Measurements from ENCODE around the gene OR5B2. TPM values are rescaled to one million over a fixed set of nuclear protein-coding genes. Genes with fewer than 3 reads are reported as not detected.
"Not testable (repeated sequence)": the region's sequence is repeated elsewhere in the genome, so short reads cannot be mapped to it uniquely, and the experiment has no call there.

The OR5B2 gene
- not detected in 2 replicates for polyA plus RNA-seq (2014; cell fraction: cytosol; rRNA removed)
- not detected in 2 replicates for polyA plus RNA-seq (2014; cell fraction: nucleus; rRNA removed)

- no peak for DNase-seq (ENCODE audit: low spot score)
Measured at GRCh38 chr11:58428021-58428420, at the start of gene OR5B2. OR5B2 (minus strand) TSS chr11:58428121; CDS start chr11:58423261, 4,860 bp downstream.

- DNase-seq (ENCODE audit: low spot score), result no peak
Measured at GRCh38 chr11:58471892-58472291, 44.0 kb upstream of the OR5B2 start.

- no peak for DNase-seq (ENCODE audit: low spot score)
Measured at GRCh38 chr11:58466293-58466692, 38.4 kb upstream of the OR5B2 start.

- DNase-seq (ENCODE audit: low spot score), result no peak
Measured at GRCh38 chr11:58465690-58466089, 37.8 kb upstream of the OR5B2 start.

- no peak for DNase-seq (ENCODE audit: low spot score)
Measured at GRCh38 chr11:58451585-58451984, 23.7 kb upstream of the OR5B2 start.

GRCh38 chr11:58446294-58446693, 18.4 kb upstream of the OR5B2 start:
- DNase-seq (ENCODE audit: low spot score), result no peak

GRCh38 chr11:58444300-58444699, 16.4 kb upstream of the OR5B2 start:
- no peak for DNase-seq (ENCODE audit: low spot score)

GRCh38 chr11:58442136-58442535, 14.2 kb upstream of the OR5B2 start, which contains the start of gene OR5B12:
OR5B12 (minus strand) TSS chr11:58442236; CDS start chr11:58440151, 2,085 bp downstream.
- DNase-seq (ENCODE audit: low spot score), result no peak

GRCh38 chr11:58438486-58438885, 10.6 kb upstream of the OR5B2 start:
- DNase-seq (ENCODE audit: low spot score), result no peak

GRCh38 chr11:58434217-58434616, 6.3 kb upstream of the OR5B2 start:
- DNase-seq (ENCODE audit: low spot score), result no peak

GRCh38 chr11:58433638-58434203, 5.8 kb upstream of the OR5B2 start:
- DNase-seq (ENCODE audit: low spot score), result no peak

- no peak for DNase-seq (ENCODE audit: low spot score)
Measured at GRCh38 chr11:58429273-58429672, 1.4 kb upstream of the OR5B2 start.

- no peak for DNase-seq (ENCODE audit: low spot score)
Measured at GRCh38 chr11:58406774-58407173, 21.1 kb downstream of the OR5B2 start, which contains the start of gene OR5B3. OR5B3 (minus strand) TSS chr11:58406874; CDS start chr11:58403409, 3,465 bp downstream.

GRCh38 chr11:58399622-58400021, 28.3 kb downstream of the OR5B2 start:
- not testable (repeated sequence) for DNase-seq (ENCODE audit: low spot score)

- DNase-seq (ENCODE audit: low spot score), result no peak
Measured at GRCh38 chr11:58395581-58395980, 32.3 kb downstream of the OR5B2 start.

GRCh38 chr11:58394195-58394594, 33.7 kb downstream of the OR5B2 start:
- DNase-seq (ENCODE audit: low spot score), result no peak

- no peak for DNase-seq (ENCODE audit: low spot score)
Measured at GRCh38 chr11:58392746-58393145, 35.2 kb downstream of the OR5B2 start.

GRCh38 chr11:58391879-58392278, 36.0 kb downstream of the OR5B2 start:
- DNase-seq (ENCODE audit: low spot score), result no peak

GRCh38 chr11:58390551-58391063, 37.3 kb downstream of the OR5B2 start:
- DNase-seq (ENCODE audit: low spot score), result no peak
